H9 (cell line): Measurements from ENCODE around the gene CHL1. TPM values are rescaled to one million over a fixed set of nuclear protein-coding genes. Genes with fewer than 3 reads are reported as not detected.

Experiments used
- DNase-seq: peaks from one replicate; pipeline ENCODE4 v3.0.0-alpha.2; 2017
- H2AFZ ChIP-seq: one replicate; pipeline ENCODE4 v1.6.1; 2013; ENCODE audit warnings: mild to moderate bottlenecking, low read length, control low read depth, moderate library complexity
- H2AK5ac ChIP-seq: 2 replicates; pipeline ENCODE4 v1.6.1; 2013; ENCODE audit warnings: low read length, control low read depth, mixed read lengths; ENCODE audit not compliant: insufficient read length
- H2BK120ac ChIP-seq: one replicate; pipeline ENCODE4 v1.6.1; 2013; ENCODE audit warnings: low read depth, mild to moderate bottlenecking, low read length, control low read depth, inconsistent platforms; ENCODE audit not compliant: poor library complexity, severe bottlenecking
- H2BK12ac ChIP-seq: 2 replicates; pipeline ENCODE4 v1.6.1; 2013; ENCODE audit warnings: low read length, control low read depth, mixed read lengths, low read depth; ENCODE audit not compliant: insufficient read length
- H2BK15ac ChIP-seq: 2 replicates; pipeline ENCODE4 v1.6.1; 2013; ENCODE audit warnings: low read depth, low read length, control low read depth
- H2BK20ac ChIP-seq: one replicate; pipeline ENCODE4 v1.6.1; 2013; ENCODE audit warnings: low read depth, mild to moderate bottlenecking, low read length, control low read depth, inconsistent platforms; ENCODE audit not compliant: poor library complexity, severe bottlenecking
- H2BK5ac ChIP-seq: 2 replicates; pipeline ENCODE4 v1.6.1; 2013; ENCODE audit warnings: low read length, control low read depth, mixed read lengths; ENCODE audit not compliant: insufficient read length
- H3K14ac ChIP-seq: 2 replicates; pipeline ENCODE4 v1.6.1; 2013; ENCODE audit warnings: low read length, control low read depth; ENCODE audit not compliant: insufficient read depth
- H3K18ac ChIP-seq: 2 replicates; pipeline ENCODE4 v1.6.1; 2013; ENCODE audit warnings: low read depth, mild to moderate bottlenecking, mixed read lengths, low read length, control low read depth; ENCODE audit not compliant: insufficient read length
- H3K23ac ChIP-seq: 2 replicates; pipeline ENCODE4 v1.6.1; 2013; ENCODE audit warnings: low read length, control low read depth, mixed read lengths, low read depth; ENCODE audit not compliant: insufficient read length
- H3K23me2 ChIP-seq: 2 replicates; pipeline ENCODE4 v1.6.1; 2013; ENCODE audit warnings: low read depth, mild to moderate bottlenecking, mixed read lengths, low read length, control low read depth; ENCODE audit not compliant: insufficient read length, poor library complexity, severe bottlenecking
- H3K27ac ChIP-seq: 2 replicates; pipeline ENCODE4 v1.5.1; 2013; ENCODE audit warnings: low read length, control low read depth, mixed read lengths, low read depth; ENCODE audit not compliant: insufficient read length
- H3K27me3 ChIP-seq: 2 replicates; pipeline ENCODE4 v1.6.1; 2013; ENCODE audit warnings: low read length, control low read depth, inconsistent platforms; ENCODE audit not compliant: insufficient read depth
- H3K4ac ChIP-seq: 2 replicates; pipeline ENCODE4 v1.6.1; 2013; ENCODE audit warnings: low read depth, mild to moderate bottlenecking, control low read depth, inconsistent platforms, low read length, moderate library complexity
- H3K4me1 ChIP-seq: 2 replicates; pipeline ENCODE4 v1.6.1; 2013; ENCODE audit warnings: low read length, control low read depth, inconsistent platforms; ENCODE audit not compliant: insufficient read depth
- H3K4me2 ChIP-seq: 2 replicates; pipeline ENCODE4 v1.6.1; 2013; ENCODE audit warnings: low read length, control low read depth, mixed read lengths; ENCODE audit not compliant: insufficient read length, insufficient read depth
- H3K56ac ChIP-seq: 2 replicates; pipeline ENCODE4 v1.6.1; 2013; ENCODE audit warnings: low read depth, mild to moderate bottlenecking, mixed read lengths, low read length, control low read depth; ENCODE audit not compliant: insufficient read length
- H3K79me1 ChIP-seq: 2 replicates; pipeline ENCODE4 v1.6.1; 2013; ENCODE audit warnings: low read depth, mild to moderate bottlenecking, moderate library complexity, low read length, control low read depth, inconsistent platforms; ENCODE audit not compliant: insufficient read depth, poor library complexity, severe bottlenecking
- H3K79me2 ChIP-seq: 2 replicates; pipeline ENCODE4 v1.6.1; 2013; ENCODE audit warnings: low read length, control low read depth, inconsistent platforms; ENCODE audit not compliant: insufficient read depth
- H3K9ac ChIP-seq: 2 replicates; pipeline ENCODE4 v1.6.1; 2013; ENCODE audit warnings: low read length, control low read depth, mixed read lengths; ENCODE audit not compliant: insufficient read length; ENCODE audit errors: extremely low read depth
- H3K9me3 ChIP-seq: one replicate; pipeline ENCODE4 v1.6.1; 2013; ENCODE audit warnings: low read depth, low read length, inconsistent platforms; ENCODE audit not compliant: control insufficient read depth
- H3T11ph ChIP-seq: one replicate; pipeline ENCODE4 v1.6.1; 2013; ENCODE audit warnings: mild to moderate bottlenecking, low read length, control low read depth, inconsistent platforms
- H4K20me1 ChIP-seq: one replicate; pipeline ENCODE4 v1.6.1; 2013; ENCODE audit not compliant: control insufficient read depth, insufficient read length, insufficient read depth
- H4K5ac ChIP-seq: 2 replicates; pipeline ENCODE4 v1.6.1; 2013; ENCODE audit warnings: low read depth, mild to moderate bottlenecking, mixed read lengths, low read length, control low read depth; ENCODE audit not compliant: insufficient read length
- H4K8ac ChIP-seq: replicated peaks from 2 replicates; pipeline ENCODE4 v1.6.1; 2013; ENCODE audit warnings: low read length, control low read depth, mixed read lengths, low read depth; ENCODE audit not compliant: insufficient read length
- H4K91ac ChIP-seq: 2 replicates; pipeline ENCODE4 v1.6.1; 2013; ENCODE audit warnings: low read depth, mild to moderate bottlenecking, moderate library complexity, mixed read lengths, low read length, control low read depth; ENCODE audit not compliant: insufficient read length
- H3K27ac Mint-ChIP-seq, 3 experiments: 2 replicates in 2 of 3; 3 replicates in 1 of 3; pipeline ENCODE4 v1.8.0; 2020 to 2021; ENCODE audit warnings: mixed read lengths in 3 of 3, mild to moderate bottlenecking in 1 of 3, moderate library complexity in 1 of 3
- H3K27me3 Mint-ChIP-seq: 2 replicates; pipeline ENCODE4 v1.8.0; 2021; ENCODE audit warnings: low read depth, mild to moderate bottlenecking, moderate library complexity, mixed read lengths
- H3K36me3 Mint-ChIP-seq, 3 experiments: 2 replicates in 2 of 3; 3 replicates in 1 of 3; pipeline ENCODE4 v1.8.0; 2020 to 2021; ENCODE audit warnings: low read depth in 3 of 3, mixed read lengths in 3 of 3; ENCODE audit not compliant: insufficient read depth in 1 of 3
- H3K4me1 Mint-ChIP-seq, 2 experiments: 2 replicates each; pipeline ENCODE4 v1.8.0; 2020; ENCODE audit warnings: mixed read lengths in 2 of 2
- H3K4me3 Mint-ChIP-seq, 2 experiments: 2 replicates in 1 of 2; 3 replicates in 1 of 2; pipeline ENCODE4 v1.8.0; 2020 to 2021; ENCODE audit warnings: mild to moderate bottlenecking in 2 of 2, mixed read lengths in 2 of 2, moderate library complexity in 1 of 2
- H3K9me3 Mint-ChIP-seq, 2 experiments: 2 replicates in 1 of 2; 3 replicates in 1 of 2; pipeline ENCODE4 v1.8.0; 2020; ENCODE audit warnings: mild to moderate bottlenecking in 2 of 2, mixed read lengths in 2 of 2, moderate library complexity in 1 of 2
- CTCF ChIP-seq: fragments of 200-600 bp; sonication (generic); conservative IDR thresholded peaks from 3 replicates; pipeline ENCODE4 v1.8.0; 2021; ENCODE audit warnings: antibody characterized with exemption, mild to moderate bottlenecking
- WGBS: extraction: QIAGEN DNeasy Blood & Tissue Kit; methylation state at CpG from one replicate; pipeline ENCODE4 v1.1.7; 2013; ENCODE audit warnings: missing lambda C conversion rate, low lambda C conversion rate, mixed read lengths; ENCODE audit not compliant: insufficient read length; ENCODE audit errors: extremely low coverage; 5-methylcytosine and 5-hydroxymethylcytosine counted together
- total RNA-seq: library from RNA; stranded (reverse); gene quantifications from 2 replicates; pipeline ENCODE4 v1.2.1, GENCODE V29; 2021

CHL1 gene
- total RNA-seq, 1 experiment from 2014 or later = not detected

GRCh38 chr3:284322-284721 is 87.8 kb downstream of the CHL1 start:
- H3K9ac ChIP-seq = no peak overlapping the region
- no peak overlapping the region for H3K4ac ChIP-seq
- H4K8ac ChIP-seq = no peak overlapping the region
- no peaks in the 10 kb centered on the region for H3K4me1 Mint-ChIP-seq
- H3K4me2 ChIP-seq = no peak overlapping the region
- H3T11ph ChIP-seq = no peak overlapping the region
- no peaks in the 10 kb centered on the region for H4K20me1 ChIP-seq
- no CpG with 5 or more reads among the region's 4 CpGs for WGBS
- no peaks in the 10 kb centered on the region for H3K79me1 ChIP-seq
- H3K9me3 Mint-ChIP-seq = no peaks in the 10 kb centered on the region
- H2BK5ac ChIP-seq = no peak overlapping the region
- H3K27ac Mint-ChIP-seq = no peak overlapping the region
- no peaks in the 10 kb centered on the region for H3K79me2 ChIP-seq
- H3K23me2 ChIP-seq = no peaks in the 10 kb centered on the region
- no peak overlapping the region for H2BK12ac ChIP-seq
- no peaks in the 10 kb centered on the region for H3K4me1 ChIP-seq
- no peak overlapping the region for H2BK20ac ChIP-seq
- no peaks in the 10 kb centered on the region for H3K9me3 ChIP-seq
- H3K56ac ChIP-seq = no peak overlapping the region
- no peak overlapping the region for H2BK15ac ChIP-seq
- H4K5ac ChIP-seq = no peak overlapping the region
- H3K27me3 ChIP-seq = no peaks in the 10 kb centered on the region
- H2AFZ ChIP-seq = no peak overlapping the region
- no peak for DNase-seq
- no peak for TF ChIP-seq CTCF
- H3K36me3 Mint-ChIP-seq = no peaks in the 10 kb centered on the region; a peak in 1 of 7 replicates
- H2AK5ac ChIP-seq = no peak overlapping the region
- no peak overlapping the region for H3K23ac ChIP-seq
- H4K91ac ChIP-seq = no peak overlapping the region
- no peak overlapping the region for H3K4me3 Mint-ChIP-seq
- no peak overlapping the region for H3K27ac ChIP-seq
- H2BK120ac ChIP-seq = no peak overlapping the region
- H3K14ac ChIP-seq = no peak overlapping the region
- H3K18ac ChIP-seq = no peak overlapping the region
- H3K27me3 Mint-ChIP-seq = no peaks in the 10 kb centered on the region; the same call in 1 of the 2 replicates
